ENCODE data around the gene NPB.

NPB gene

GRCh38 chr17:81941484-81942166, 39.6 kb downstream of the NPB start:
- DNase-seq (ENCODE audit: low spot score), result no peak

- no peak for DNase-seq (ENCODE audit: low spot score)
Observed at GRCh38 chr17:81942167-81942553, 40.1 kb downstream of the NPB start.

- DNase-seq (ENCODE audit: low spot score), result no peak
Observed at GRCh38 chr17:81944858-81945257, 42.8 kb downstream of the NPB start.

- no peak for DNase-seq (ENCODE audit: low spot score)
Observed at GRCh38 chr17:81947189-81947588, 45.2 kb downstream of the NPB start, which contains the start of gene MYADML2. Gene MYADML2, minus strand, starts transcription at chr17:81947233. Its CDS starts 5,492 bp downstream, at chr17:81941741.

GRCh38 chr17:81948635-81949378, 46.8 kb downstream of the NPB start:
- DNase-seq (ENCODE audit: low spot score), result no peak

- no peak for DNase-seq (ENCODE audit: low spot score)
Observed at GRCh38 chr17:81950501-81950900, 48.5 kb downstream of the NPB start.

- no peak for DNase-seq (ENCODE audit: low spot score)
Observed at GRCh38 chr17:81951785-81952684, 50.0 kb downstream of the NPB start.

All from CD4-positive, alpha-beta T cell treated with Interleukin-15 for 4 hours (primary cell).